GM18519 (cell line): ENCODE results near the gene ITGA6.

ENCODE experiments used
- ATAC-seq: cut with Tn5 transposase; IDR thresholded peaks from one replicate; pipeline ENCODE4 v1.9.1; 2021; ENCODE audit warnings: mild to moderate bottlenecking, moderate library complexity; ENCODE audit not compliant: unreplicated experiment, low FRiP score

Gene ITGA6

DNA sequence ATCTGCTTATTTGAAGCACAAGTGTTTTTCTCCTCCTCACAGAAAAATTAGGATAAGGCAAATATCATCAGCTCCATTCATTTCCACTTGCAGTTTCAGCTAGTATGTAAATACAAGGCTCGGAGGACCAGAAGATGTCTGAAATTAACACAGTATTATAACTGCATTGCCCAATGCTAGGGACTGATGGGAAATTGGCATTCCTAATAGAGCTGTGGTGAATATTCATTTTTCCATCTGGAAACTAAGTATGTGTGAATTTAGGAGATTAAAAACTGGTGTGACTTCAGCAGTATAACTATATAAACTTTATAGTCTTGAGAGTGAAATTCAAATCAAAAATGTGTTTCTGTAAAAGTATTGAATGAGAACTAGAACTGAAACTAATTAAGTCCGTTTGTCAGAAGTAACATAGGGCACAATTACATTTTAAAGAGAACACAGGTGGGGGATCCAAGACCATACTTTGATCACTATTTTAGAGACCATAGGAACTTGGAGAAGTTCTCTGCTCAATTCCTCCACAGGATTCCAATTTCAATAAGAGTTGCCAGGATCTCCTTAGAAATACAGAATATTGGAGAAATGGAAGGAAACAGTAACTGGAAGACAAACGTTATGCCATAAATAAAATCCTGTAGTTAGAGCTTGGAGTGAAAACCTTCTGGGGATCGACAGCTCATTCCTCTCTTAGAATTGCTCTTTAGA lies 12.1 kb upstream of the ITGA6 start:
- ATAC-seq: no peak

DNA sequence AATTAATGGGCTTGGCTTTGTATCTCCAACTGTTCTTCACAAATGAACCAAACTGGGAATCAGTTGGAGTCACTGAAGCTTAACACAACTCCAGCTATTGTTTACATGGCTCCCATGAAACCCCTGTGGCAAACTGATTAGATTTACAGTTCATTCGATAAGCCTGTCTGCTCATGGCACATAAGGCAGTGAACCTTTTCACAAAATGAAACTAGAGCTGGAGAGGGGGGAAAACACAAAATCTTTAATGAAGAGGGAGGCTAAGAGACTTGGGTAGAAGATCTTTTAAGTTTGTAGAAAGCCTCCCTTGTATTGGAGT lies 11.6 kb upstream of the ITGA6 start:
- ATAC-seq: no peak

DNA sequence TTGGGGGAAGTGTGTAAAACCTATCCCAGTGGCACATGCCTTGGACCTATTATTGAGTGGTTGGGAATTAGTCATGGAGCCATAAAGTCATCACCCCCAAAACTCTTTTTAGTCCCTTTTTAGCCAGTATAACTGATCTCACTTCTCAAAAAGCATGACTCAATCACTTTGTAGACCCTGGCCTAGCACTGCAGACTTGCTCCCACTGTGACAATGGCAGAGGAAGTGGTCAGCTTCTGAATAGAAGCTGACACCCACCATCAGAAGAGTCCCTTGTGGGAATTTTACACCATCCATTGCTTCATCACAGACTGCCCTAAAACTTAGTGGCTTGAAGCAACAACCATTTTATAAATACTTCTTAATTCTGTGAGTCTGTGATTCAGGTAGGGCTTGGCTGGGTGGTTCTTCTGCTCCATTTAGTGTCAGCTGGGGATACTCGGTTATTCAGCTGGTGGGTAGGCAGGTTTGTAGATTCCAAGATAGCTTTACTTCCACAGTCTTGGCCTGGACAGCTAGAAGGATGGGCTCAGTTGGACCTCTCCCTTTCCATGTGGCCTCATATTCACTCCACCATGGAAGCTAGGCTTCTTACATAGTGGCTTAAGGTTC lies 10.8 kb upstream of the ITGA6 start:
- ATAC-seq: no peak

DNA sequence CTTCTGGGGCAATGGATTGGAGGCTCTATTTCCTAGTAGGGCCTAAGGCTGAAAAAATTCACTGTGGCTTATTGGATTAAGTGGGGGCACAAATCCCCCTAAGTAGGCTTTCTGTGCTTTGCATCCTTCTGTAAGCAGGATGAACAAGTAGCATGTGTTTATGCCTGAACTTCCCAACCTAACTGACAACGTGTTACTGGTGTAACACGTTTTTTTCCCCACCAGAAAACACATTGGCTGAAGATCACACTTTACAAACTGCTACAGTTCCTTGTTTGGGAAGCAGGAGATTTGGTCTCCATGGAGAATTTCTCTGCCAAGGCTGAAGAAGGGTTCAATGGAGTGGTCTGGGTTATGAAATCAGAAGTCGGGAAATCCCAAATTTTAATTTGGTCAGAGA lies 7.2 kb upstream of the ITGA6 start:
- no peak for ATAC-seq

DNA sequence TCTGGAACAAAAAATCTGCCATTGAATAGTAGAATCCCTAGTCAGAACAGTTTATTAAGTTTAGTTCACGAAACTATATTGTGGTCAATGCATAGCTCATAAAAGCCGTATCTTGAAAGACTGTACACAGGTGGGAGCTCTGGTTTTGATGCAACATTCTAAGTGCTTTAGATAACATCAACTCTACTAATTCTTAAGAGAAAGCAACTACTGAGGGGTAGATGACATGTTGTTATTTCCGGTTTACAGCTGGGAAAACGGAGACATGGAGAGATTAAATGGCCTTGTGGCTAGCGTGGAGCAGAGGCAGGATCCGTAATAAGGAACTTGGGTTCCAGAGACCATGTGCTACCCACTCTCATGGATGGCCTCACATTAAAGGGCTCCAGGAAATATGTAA lies 4.2 kb upstream of the ITGA6 start:
- no peak for ATAC-seq

DNA sequence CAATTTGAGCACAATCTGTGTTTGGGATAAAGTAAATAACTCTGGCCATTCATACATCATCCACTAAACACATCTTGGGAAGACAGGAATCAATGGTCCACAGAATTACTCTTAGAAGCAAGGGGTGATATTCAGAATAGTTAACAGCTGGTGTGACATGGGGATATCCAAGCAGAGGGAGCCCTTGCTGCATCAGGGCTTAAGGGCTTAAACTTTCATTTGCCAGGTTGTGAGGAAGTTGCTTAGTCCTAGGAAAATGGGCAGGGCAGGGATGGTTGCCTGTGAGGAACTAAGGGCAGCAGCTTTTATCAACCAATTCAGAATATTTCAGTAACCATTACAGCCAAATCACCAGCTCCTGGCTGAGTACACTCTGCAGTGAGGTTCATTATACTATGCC lies 2.0 kb upstream of the ITGA6 start:
- no peak for ATAC-seq

DNA sequence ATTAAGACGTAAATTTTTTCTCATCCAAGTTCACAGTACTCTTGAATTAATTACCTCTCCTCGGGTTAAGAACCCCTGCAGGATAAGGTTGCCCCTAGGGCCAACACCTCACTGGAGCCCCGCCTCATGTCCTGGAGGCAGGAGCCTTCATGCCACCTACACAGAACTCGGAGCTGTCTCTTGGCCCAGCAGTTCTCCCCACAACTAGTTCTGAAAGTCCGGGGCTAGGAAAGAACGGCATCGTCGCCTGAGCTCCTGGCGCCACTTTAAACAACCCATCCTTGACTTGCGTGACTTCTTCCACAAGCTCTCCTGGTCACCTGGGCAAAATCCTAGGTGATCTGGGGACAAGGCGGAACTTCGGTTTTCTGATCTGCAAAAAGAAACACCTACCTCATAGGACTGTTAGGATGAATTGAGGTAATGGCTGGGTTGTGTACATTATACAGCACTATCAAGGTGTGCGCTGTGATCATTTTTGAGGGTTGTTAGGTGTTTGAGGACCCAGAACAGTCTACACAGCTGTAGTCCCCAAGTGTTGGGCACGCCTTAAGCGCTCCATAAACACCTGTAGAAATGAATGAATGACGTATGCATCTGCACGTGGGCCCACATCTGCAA lies 641 bp upstream of the ITGA6 start:
- no peak for ATAC-seq

DNA sequence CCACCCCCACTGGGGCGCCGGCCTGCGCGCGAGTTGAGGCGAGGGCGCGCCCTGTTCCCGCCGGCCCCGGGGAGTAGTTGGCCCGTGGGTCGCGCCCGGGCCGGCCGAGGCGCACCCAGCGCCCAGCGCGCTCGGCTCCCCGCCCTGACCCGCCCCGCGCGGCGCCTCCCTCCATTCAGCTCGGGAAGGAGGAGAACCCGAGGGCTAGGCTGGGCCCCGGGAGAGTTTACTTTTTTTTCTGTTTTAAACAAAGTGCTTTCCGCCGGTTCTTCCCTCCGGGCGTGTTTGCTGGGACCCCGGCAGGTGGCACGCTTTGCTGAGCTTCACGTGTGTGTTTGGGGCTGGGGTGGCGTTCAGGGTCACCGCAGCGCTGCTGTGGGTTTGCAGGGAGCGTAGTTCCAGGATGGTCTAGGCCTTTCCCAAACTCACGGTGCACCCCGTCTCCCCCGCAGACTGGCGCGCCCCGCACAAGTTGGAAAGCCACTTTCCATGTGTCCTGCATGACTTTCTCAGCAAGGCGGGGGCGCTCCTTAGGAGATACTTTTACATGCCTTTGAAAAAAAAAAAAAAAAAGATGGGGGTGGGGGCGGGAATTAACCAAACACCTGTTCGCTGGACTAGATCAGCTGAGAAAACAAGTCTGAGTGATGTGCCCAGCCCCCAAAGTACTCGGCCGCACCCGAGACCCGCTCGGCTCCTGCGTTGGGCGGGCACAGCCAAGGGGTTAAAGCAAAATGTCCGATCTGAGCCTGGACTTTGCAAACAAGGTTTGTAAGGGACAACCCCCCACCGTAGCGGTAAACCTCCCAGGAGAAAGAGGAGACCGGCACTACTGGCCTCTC lies 825 bp downstream of the ITGA6 start:
- ATAC-seq: no peak

DNA sequence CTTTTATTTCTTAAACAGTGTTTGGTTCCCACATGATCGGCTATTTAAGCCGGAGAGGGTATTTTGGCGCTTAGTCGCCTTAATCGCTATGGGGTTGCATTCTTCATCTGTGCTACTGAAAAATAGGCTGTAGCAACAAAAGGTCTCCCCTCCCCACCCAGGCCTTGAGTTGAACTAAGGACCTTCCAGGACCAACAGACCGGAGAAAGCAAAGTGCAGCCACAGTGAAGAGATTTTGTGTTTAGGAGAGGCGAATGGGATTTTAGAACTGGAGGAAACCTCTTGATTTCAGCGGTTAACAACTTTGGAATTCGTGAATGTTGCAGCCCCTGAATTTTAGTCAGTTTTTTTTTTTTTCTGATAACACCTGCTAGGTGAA lies 1.4 kb downstream of the ITGA6 start:
- ATAC-seq: no peak

DNA sequence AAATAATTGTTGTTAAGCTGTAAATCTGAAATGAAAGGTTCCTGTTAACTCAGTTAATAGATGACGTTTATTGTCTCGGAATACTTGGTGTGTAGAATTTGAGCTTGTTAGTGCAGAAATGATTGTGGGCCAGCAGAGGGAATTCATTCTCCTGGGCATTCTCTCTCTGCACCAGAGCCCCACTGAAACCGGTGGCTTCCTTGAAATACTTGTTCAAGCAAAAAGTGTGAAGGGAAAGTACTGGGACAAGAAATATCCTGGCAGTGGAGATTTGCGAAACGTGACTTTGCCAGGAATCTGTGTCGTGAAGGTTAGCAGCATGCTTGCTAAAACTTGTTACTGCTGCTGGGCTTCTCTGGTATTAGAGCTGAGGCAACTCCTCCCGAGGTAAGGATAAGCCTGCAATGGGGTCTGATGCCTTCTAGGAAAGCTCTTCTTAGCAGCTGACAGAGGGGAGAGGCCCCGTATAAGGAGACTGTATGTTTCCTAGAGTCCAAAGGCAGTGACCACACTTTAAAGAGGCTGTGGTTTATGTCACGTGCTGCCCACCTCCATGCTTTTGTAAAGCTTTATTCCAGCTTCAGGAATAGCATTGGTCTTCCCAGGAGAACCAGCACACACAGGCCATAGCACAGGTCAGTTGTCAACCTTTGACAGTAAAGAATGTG lies 2.0 kb downstream of the ITGA6 start:
- ATAC-seq: no peak

DNA sequence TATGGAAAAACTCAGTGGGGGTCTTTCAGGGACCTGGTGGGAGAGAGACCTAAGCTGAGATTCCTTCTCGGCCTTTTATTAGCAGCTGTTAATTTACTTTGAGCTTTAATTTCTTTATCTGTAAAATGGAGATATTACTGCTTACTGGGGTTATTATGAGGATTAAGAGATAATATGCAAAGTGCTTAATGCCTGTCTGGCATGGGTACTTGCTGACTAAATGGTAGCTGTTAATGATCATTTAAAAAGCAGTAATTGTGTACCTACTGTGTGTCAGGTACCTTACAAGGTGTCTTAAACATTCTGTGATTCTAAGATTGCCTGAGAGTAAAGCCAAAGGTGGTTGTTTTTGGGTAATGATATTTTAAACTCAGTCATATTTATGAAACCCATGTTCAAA lies 2.6 kb downstream of the ITGA6 start:
- ATAC-seq: no peak

DNA sequence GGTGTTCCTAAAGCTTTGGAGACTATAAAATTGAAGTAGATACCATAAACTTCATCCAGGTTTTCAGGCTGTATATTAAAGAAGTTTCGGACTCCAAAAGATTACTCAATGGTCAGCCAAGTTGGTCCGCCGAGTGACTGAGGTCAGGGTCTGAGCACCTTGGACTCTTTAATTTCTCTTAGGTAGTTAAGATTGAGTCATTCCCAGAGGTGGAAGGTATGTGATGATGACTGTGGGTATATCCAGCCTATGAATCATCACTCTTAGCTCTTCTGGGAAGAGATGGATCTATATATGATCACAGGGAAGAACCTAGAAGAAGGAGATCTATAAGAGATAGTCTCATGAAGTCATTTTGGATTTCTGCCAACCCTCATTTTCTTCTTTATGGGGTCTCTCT lies 3.3 kb downstream of the ITGA6 start:
- ATAC-seq: no peak

DNA sequence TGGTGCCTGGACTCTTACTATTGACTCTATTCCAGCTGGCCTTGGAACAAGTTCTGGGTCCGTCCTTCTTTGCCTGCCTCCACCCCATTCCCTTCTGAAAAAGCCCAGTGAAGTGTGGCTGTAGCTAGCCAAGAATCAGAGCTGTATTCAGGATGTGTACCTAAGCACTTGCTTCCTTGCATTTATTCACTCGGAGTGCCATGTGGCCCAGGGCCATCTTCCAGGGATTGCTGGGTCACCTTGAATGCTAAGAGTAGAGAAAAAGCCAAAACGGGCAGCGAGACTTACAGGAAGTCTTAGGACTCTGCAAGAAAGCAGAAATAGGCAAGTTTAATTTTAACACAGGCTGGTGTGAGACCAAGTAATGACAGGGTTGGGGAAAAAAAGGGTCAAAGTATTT lies 4.1 kb downstream of the ITGA6 start:
- ATAC-seq: no peak

DNA sequence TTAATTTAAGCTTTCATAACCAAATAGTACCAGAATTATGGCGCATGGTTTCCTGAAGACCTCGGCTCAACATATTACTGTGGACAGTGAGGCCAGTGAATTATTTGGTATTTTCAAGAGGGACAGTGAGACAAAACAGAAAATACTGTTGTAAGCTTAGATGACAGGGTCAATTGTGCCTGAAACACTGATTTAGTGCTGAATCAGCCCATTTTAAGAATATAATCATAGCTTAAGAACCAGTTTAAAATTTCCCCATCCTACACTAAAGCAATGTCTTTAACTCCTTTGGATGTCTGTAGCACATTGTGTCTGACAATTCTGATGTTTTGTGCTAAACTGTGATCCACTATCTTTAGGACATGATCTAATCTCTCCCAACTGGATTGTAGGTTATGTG lies 4.6 kb downstream of the ITGA6 start:
- no peak for ATAC-seq

DNA sequence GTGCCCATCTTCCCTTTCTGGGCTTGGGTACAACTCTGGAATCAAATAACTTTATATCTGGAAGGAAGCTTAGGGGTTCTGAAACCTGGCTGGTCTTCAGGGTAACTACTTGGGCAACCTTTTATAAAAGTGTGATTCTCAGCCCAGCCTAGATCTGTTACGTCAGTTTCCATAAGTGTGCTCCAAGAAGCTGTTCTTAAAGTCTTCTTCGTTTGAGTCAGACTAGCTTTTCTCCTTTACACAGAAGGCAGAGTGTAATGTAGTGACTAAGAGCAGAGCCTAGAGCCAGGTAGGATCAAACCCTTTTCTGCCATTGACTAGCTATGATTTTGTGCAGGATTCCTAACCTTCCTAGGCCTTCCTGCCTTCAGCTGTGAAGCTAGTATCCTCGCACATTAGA lies 5.8 kb downstream of the ITGA6 start:
- ATAC-seq: no peak

DNA sequence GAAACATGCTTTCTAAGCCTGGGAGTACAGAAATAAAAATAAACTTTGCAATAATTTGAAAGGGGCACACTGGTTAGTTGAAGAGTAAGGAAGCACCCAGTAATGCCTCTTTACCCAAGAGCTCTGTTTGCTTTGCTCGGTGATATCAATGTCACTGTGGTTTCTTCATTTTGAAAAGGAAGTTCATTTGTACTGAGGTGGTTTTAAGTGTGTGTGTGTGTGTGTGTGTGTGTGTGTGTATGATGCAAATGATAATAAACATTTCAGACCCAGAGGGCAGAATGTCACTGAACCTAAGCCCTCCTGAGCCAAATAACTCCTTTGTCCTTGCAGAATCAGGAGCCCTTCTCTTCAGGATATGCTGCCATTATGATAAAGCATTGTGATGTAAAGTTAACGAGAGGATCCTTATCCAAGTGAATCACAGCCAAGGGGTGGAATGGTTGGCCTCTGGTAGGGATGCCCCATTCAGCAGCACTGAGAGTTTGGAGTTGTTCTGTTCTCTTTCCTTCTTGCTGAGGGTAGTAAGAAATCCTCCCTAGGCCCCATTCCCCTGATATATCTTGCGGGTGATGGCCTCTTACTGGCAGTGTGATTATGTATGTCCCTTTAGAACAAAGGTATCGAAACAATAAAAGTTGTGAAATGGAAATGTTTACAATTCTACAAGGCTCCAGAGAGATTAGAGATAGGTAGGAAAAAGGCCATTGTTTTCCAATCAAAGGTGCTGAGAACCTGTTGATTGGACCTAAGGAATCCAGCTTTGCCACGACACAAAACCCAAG lies 7.6 kb downstream of the ITGA6 start:
- no peak for ATAC-seq

DNA sequence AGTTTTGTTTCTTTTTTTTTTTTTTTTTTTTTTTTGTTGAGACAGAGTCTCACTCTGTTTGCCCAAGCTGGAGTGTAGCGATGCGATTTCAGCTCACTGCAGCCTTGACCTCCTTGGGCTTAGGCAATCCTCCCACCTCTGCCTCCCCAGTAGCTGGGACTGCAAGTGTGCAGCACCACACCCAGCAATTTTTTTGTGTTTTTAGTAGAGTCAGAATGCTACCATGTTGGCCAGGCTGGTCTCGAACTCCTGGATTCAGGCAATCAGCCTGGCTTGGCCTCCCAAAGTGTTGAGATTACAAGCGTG lies 8.2 kb downstream of the ITGA6 start:
- no peak for ATAC-seq

DNA sequence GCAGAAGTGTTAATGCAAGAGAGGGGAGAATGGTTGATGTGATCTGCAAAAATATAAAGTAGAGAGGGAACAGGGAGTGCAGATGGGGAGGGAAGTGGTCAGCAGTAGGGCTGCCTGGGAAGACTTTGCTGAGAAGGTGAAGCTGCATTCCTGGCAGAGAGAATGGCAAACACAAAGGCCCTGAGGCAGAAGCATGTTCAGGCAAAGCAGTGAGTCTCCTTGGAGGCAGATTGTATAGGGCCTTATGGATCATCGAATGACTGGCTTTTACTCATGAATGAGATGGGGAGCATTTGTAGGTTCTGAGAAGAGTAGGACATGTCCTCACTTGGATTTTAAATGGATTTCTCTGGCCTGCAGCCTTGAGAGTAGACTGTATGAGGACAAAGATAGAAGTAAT lies 9.5 kb downstream of the ITGA6 start:
- ATAC-seq: no peak

DNA sequence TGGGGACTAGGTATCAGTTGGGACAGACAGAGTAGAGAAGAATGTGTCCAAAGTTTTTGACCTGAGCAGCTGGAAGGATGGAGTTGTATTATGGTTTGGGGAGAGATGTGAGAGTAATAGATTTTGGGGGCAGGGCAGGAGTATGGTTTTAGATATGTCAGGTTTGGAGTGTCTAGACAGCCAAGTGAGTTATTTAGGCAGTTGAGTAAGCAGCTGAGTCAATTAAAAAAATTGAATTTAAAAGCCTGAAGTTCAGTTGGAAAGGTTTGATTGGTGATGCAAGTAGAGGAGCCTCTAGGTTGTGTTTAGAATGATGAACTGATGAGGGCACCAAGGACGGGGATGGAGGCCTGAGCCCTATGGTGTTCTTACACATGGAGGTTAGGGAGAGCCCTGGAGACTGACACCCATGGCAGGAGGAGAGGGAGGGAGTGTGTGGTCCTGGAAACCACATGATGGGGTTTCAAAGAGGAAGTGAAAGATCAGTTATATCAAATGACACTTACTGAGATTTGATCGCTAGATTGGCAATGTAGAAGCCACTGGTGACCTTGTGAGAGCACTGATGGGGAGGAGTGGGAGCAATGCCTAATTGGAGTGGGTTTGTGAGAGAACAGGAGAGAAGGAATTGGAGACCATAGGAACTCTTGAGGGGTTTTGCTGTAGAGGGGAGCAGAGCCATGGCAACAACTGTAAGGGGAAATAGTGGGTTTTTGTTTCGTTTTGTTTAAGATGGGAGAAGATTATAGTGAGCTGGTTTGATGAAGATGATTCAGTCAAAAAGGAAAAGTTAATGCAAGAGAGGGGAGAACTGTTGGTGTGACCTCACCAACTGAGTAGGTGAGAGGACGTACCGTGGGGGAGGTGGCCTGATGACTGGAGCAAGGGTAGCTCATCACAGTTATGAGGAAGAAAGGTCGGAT lies 10.3 kb downstream of the ITGA6 start:
- no peak for ATAC-seq
